ENCODE measurements around the gene ZMYM4. TPM values are rescaled to one million over a fixed set of nuclear protein-coding genes. Genes with fewer than 3 reads are reported as not detected.

The ZMYM4 gene
- total RNA-seq, 3 donors from 2014 or later, result 30.5 to 46.6 (median 31.6) TPM

DNA sequence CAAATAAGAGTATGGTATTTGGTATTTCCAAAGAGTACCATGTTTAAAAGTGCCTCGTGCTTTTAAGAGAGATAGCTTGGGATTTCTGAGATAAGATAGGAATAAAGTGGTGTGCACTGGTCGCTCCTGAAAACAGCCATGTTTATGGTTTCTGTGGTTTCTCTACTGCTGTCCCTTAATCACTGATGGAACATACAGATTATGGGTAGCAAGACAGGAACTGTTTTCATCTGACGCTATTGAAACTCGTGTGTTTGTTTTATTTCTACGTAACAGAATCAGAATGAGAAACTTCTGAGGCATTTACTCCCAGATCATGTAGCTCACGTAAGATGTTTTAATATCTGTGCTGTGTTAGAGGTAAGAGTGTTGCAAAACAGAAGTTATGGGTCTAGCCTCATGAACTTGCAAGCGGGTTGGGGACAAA, 162.7 kb downstream of the ZMYM4 start:
- DNase-seq, result no peak
- no peak for ATAC-seq
- Histone ChIP-seq H3K9me3 (no peaks in the 10 kb centered on the region), H3K36me3 (ENCODE audit: low read depth) (no peaks in the 10 kb centered on the region), H3K4me1 (ENCODE audit: low read depth) (no peaks in the 10 kb centered on the region), H3K4me3 (no peak overlapping the region)
- intact Hi-C loops (cut with DNase I, micrococcal nuclease), result no loop called here
- no peak for TF ChIP-seq CTCF (IDR thresholded peaks at IDR 0.05)

- DNase-seq (no peak), ATAC-seq (no peak)
- Histone ChIP-seq H3K36me3 (ENCODE audit: low read depth) (no peaks in the 10 kb centered on the region), H3K9me3 (no peaks in the 10 kb centered on the region), H3K4me3 (no peak overlapping the region), H3K4me1 (ENCODE audit: low read depth) (no peaks in the 10 kb centered on the region)
- TF ChIP-seq CTCF (IDR thresholded peaks at IDR 0.05), result no peak
- intact Hi-C loops (cut with DNase I, micrococcal nuclease), result no loop called here
Measured at GRCh38 chr1:35432231-35432630, 163.7 kb downstream of the ZMYM4 start.

GRCh38 chr1:35433714-35434113, 165.2 kb downstream of the ZMYM4 start:
- no peak for TF ChIP-seq CTCF (IDR thresholded peaks at IDR 0.05)
- Histone ChIP-seq H3K9me3 (no peaks in the 10 kb centered on the region), H3K4me3 (no peak overlapping the region), H3K36me3 (ENCODE audit: low read depth) (no peaks in the 10 kb centered on the region), H3K4me1 (ENCODE audit: low read depth) (no peaks in the 10 kb centered on the region)
- intact Hi-C loops (cut with DNase I, micrococcal nuclease), result no loop called here
- ATAC-seq (no peak), DNase-seq (no peak)

DNA sequence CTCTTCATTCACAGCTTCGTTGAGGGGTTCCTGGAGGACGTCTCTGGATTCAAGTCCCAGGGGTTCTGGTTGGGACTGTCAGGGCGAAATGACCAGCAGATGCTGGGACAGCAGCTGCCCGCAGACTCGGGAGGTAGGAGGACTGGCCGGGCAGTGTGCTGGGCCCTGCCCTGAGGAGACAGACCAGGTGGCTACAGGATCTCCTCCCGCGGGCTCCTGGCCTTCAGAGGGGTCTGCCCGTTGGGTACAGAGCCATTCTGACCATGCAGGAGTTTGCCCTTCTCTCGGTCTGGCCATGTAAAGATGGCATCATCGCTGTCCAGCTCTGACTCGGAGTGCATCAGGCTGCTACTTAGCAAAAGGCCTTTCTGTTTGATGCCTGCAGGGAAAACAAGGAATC, 166.2 kb downstream of the ZMYM4 start:
- TF ChIP-seq CTCF (IDR thresholded peaks at IDR 0.05), result no peak
- no peak for ATAC-seq
- no peak overlapping the region for H3K4me3 ChIP-seq

GRCh38 chr1:35436078-35436477, 167.6 kb downstream of the ZMYM4 start:
- ATAC-seq, result no peak
- H3K36me3 ChIP-seq (ENCODE audit: low read depth), result peaks cover 4% of the 10 kb centered on the region
- no peak overlapping the region for H3K4me3 ChIP-seq
- H3K4me1 ChIP-seq (ENCODE audit: low read depth), result no peaks in the 10 kb centered on the region
- no peak for DNase-seq
- no peaks in the 10 kb centered on the region for H3K9me3 ChIP-seq
- TF ChIP-seq CTCF (IDR thresholded peaks at IDR 0.05), result no peak
- intact Hi-C loops (cut with DNase I, micrococcal nuclease), result no loop called here

More for the DNA sequence above, 166.2 kb downstream of the ZMYM4 start:
- no peaks in the 10 kb centered on the region for H3K4me1 ChIP-seq (ENCODE audit: low read depth)
- H3K9me3 ChIP-seq, result no peaks in the 10 kb centered on the region
- no peaks in the 10 kb centered on the region for H3K36me3 ChIP-seq (ENCODE audit: low read depth)
- DNase-seq, result no peak
- intact Hi-C loops (cut with DNase I, micrococcal nuclease), result no loop called here

GRCh38 chr1:35437200-35437599, 168.7 kb downstream of the ZMYM4 start:
- H3K4me1 ChIP-seq (ENCODE audit: low read depth), result no peaks in the 10 kb centered on the region
- intact Hi-C loops (cut with DNase I, micrococcal nuclease), result no loop called here
- H3K4me3 ChIP-seq, result no peak overlapping the region
- DNase-seq (no peak), ATAC-seq (no peak)
- peaks cover 4% of the 10 kb centered on the region for H3K36me3 ChIP-seq (ENCODE audit: low read depth)
- H3K9me3 ChIP-seq, result no peaks in the 10 kb centered on the region
- no peak for TF ChIP-seq CTCF (IDR thresholded peaks at IDR 0.05)
